Gastroesophageal sphincter (tissue), 4 donors: ENCODE results near the gene CDC5L. TPM values are rescaled to one million over a fixed set of nuclear protein-coding genes. Genes with fewer than 3 reads are reported as not detected.
"Not testable (repeated sequence)": the region's sequence is repeated elsewhere in the genome, so short reads cannot be mapped to it uniquely, and the experiment has no call there.

Source experiments
- ATAC-seq: fragments of 150-250 bp; one replicate; pipeline ENCODE4 v1.9.1; 2016; ENCODE audit warnings: mild to moderate bottlenecking, moderate library complexity
- H3K27ac ChIP-seq, 4 donors: fragments of 200-600 bp; sonication (generic) in 3 of 4; 1 replicate in 3 of 4; 2 replicates in 1 of 4; pipeline ENCODE4 v1.5.1; 2016 to 2019
- H3K27me3 ChIP-seq: fragments of 200-600 bp; sonication (generic); one replicate; pipeline ENCODE4 v1.5.1; 2019
- H3K36me3 ChIP-seq, 2 donors: fragments of 200-600 bp; sonication (generic); one replicate each; pipeline ENCODE4 v1.5.1; 2019; ENCODE audit warnings: control low read depth in 1 of 2
- H3K4me1 ChIP-seq, 3 donors: fragments of 200-600 bp; sonication (generic); 1 replicate in 2 of 3; 2 replicates in 1 of 3; pipeline ENCODE4 v1.5.1; 2016 to 2019; ENCODE audit warnings: control low read depth in 2 of 3
- H3K4me3 ChIP-seq, 2 donors: fragments of 200-600 bp; sonication (generic); one replicate each; pipeline ENCODE4 v1.5.1; 2019; ENCODE audit warnings: mild to moderate bottlenecking in 1 of 2, moderate library complexity in 1 of 2
- H3K9me3 ChIP-seq, 3 donors: fragments of 200-600 bp; sonication (generic); one replicate each; pipeline ENCODE4 v1.5.1; 2017 to 2019; ENCODE audit warnings: control low read depth in 2 of 3
- EP300 ChIP-seq: sonication (generic); formaldehyde crosslinking; IDR thresholded peaks from one replicate; pipeline ENCODE4 v1.6.1; 2017; ENCODE audit warnings: antibody characterized with exemption, mild to moderate bottlenecking
- POLR2A ChIP-seq, 2 donors: fragments of 450-650 bp; IDR thresholded peaks; one replicate each; pipeline ENCODE4 v1.6.1; 2017; ENCODE audit warnings: antibody characterized with exemption in 2 of 2, mild to moderate bottlenecking in 2 of 2, moderate library complexity in 1 of 2
- POLR2AphosphoS5 ChIP-seq: sonication (generic); formaldehyde crosslinking; IDR thresholded peaks from one replicate; pipeline ENCODE4 v1.6.1; 2017; ENCODE audit warnings: antibody characterized with exemption
- WGBS, 2 donors: methylation state at CpG; one replicate each; pipeline ENCODE4 v1.1.5; 2018; ENCODE audit warnings: low coverage in 1 of 2; 5-methylcytosine and 5-hydroxymethylcytosine counted together
- total RNA-seq, 4 donors: library from RNA; depleted of rRNA; stranded (reverse); fragments of >200 nt; gene quantifications; one replicate each; pipeline ENCODE4 v1.1.0, GENCODE V29; 2016
- TF ChIP-seq, protein P1 (sequence below), 4 experiments: fragments of 200-600 bp in 2 of 4; fragments of 450-650 bp in 2 of 4; sonication (generic) in 1 of 4; IDR thresholded peaks; one replicate each; pipeline ENCODE4 v1.5.1; 2017 to 2019; ENCODE audit warnings: antibody characterized with exemption in 4 of 4, mild to moderate bottlenecking in 2 of 4, moderate library complexity in 2 of 4

The CDC5L gene
- total RNA-seq, 4 donors from 2014 or later = 23.3 to 32.1 (median 28.5) TPM

DNA sequence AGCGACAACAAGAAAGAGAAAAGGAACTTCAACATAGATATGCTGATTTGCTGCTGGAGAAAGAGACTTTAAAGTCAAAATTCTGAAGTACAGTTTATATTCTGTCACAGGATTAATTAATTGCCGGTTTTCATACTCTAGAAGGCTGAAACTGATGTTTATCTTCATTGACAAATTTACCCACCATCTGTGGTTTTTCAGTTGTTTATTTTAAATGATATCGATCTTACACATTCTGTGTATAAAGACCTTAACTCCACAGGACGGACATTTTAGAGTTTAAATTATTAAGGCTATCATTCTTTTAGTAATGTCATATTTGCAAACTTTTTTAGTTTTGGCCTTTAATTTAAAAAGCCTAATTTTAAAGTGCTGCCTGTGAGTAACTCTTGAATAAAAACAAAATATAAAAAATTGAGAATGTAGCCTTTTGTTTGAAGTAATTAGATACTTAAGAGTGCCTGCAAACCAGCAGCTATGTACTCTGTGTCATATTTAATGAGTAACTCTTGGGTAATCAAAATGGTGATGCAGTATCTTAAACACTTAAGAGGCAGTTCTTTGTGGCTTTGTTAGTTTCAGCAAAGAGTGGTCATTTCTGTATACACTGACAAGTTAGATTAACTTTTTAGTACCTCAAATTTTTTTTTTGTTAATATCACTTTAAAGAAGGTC, 59.3 kb downstream of the CDC5L start:
- H3K9me3 ChIP-seq = peaks cover 0 to 13% (median 2%) of the 10 kb centered on the region in 3 donors
- ATAC-seq = no peak
- no peaks in the 10 kb centered on the region for H3K27me3 ChIP-seq
- H3K4me3 ChIP-seq = no peak overlapping the region
- H3K4me1 ChIP-seq = peaks cover 0 to under 1% (median 0%) of the 10 kb centered on the region in 3 donors
- WGBS, 2 donors = 56 to 65% methylated on average over 4 of the region's 4 CpGs
- peaks cover 5 to 68% of the 10 kb centered on the region in 2 donors for H3K36me3 ChIP-seq
- TF ChIP-seq, protein P1, sequence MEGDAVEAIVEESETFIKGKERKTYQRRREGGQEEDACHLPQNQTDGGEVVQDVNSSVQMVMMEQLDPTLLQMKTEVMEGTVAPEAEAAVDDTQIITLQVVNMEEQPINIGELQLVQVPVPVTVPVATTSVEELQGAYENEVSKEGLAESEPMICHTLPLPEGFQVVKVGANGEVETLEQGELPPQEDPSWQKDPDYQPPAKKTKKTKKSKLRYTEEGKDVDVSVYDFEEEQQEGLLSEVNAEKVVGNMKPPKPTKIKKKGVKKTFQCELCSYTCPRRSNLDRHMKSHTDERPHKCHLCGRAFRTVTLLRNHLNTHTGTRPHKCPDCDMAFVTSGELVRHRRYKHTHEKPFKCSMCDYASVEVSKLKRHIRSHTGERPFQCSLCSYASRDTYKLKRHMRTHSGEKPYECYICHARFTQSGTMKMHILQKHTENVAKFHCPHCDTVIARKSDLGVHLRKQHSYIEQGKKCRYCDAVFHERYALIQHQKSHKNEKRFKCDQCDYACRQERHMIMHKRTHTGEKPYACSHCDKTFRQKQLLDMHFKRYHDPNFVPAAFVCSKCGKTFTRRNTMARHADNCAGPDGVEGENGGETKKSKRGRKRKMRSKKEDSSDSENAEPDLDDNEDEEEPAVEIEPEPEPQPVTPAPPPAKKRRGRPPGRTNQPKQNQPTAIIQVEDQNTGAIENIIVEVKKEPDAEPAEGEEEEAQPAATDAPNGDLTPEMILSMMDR (IDR thresholded peaks at IDR 0.05) = no peak
- TF ChIP-seq POLR2AphosphoS5 (no peak), POLR2A (IDR thresholded peaks at IDR 0.05) (no peak), EP300 (no peak)
- no peak overlapping the region for H3K27ac ChIP-seq

DNA sequence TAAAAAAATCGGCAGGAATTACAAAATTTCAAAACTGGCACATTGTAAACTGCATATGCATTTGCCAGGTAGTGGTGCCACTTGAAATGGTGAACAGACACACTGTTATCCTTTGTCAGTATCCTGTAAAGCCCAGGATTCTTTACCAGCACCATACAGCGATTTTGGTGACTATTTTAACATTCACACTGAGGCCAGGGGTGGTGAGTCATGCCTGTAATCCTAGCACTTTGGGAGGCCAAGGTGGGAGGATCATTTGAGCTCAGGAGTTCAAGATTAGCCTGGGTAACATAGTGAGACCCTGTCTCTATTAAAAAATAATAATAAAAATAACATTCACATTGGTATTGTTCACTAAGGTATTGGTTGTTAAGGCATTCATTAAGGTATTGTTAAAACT, 61.7 kb downstream of the CDC5L start:
- not testable (repeated sequence) for H3K9me3 ChIP-seq, H3K4me3 ChIP-seq, ATAC-seq, H3K27me3 ChIP-seq, H3K27ac ChIP-seq
- 73 to 85% methylated on average over 2 of the region's 2 CpGs for WGBS, 2 donors
- H3K4me1 ChIP-seq = peaks cover 0 to 11% (median 3%) of the 10 kb centered on the region in 3 donors
- peaks cover 5 to 46% of the 10 kb centered on the region in 2 donors for H3K36me3 ChIP-seq

DNA sequence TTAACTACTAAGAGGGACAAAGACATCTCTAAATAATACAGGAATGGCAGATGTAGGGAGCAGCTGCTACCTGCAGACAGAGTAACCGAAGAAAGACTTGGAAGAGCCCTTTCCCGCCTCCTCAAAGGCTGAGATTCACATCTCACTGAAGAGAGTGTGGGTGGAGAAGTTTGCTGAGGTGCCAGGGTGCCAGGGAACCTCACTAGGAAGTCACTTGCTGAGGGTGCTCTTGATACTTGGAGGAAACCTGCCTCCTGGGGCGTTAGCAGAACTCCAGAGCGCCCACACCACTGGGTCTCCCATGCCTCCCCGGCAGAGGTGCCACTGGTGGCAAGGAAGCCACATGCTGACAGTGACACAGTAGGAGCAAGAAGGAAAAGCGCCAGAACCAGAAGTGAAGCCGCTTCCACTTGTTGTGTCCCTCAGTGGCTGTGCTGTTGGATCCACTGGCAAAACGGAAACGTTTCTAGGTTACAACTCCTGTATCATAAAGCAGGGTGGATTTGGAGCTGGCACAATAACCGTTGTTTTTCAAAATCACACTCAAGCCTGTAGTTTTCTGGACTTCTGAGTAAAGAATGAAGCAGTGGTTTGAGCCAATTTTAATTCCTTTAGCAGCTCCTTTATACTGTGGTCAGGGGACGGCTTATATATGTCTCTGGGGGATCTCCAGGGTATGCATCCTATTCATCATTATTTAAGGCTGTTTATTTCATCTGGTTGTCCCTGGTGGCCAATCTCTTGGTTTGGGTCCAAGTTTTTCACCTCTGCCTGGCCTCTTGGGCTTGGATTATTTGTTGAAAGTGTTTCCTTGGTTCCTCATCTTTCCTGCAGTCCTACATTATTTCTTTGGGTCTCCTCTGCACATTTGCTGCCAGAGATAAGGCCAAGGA, 64.5 kb downstream of the CDC5L start:
- H3K27me3 ChIP-seq = no peaks in the 10 kb centered on the region
- H3K4me3 ChIP-seq = no peak overlapping the region
- no peaks in the 10 kb centered on the region for H3K9me3 ChIP-seq
- 52 to 61% methylated on average over 9 of the region's 11 CpGs for WGBS, 2 donors
- peak overlapping the region in 1 of 4 donors; percentile 21 for H3K27ac ChIP-seq
- ATAC-seq = peak; percentile 19
- TF ChIP-seq, protein P1 (IDR thresholded peaks at IDR 0.05) = no peak
- TF ChIP-seq POLR2AphosphoS5 (no peak), POLR2A (IDR thresholded peaks at IDR 0.05) (no peak), EP300 (no peak)
- peaks cover 2 to 21% of the 10 kb centered on the region in 2 donors for H3K36me3 ChIP-seq
- H3K4me1 ChIP-seq = peaks cover 0 to 20% (median 3%) of the 10 kb centered on the region in 3 donors

DNA sequence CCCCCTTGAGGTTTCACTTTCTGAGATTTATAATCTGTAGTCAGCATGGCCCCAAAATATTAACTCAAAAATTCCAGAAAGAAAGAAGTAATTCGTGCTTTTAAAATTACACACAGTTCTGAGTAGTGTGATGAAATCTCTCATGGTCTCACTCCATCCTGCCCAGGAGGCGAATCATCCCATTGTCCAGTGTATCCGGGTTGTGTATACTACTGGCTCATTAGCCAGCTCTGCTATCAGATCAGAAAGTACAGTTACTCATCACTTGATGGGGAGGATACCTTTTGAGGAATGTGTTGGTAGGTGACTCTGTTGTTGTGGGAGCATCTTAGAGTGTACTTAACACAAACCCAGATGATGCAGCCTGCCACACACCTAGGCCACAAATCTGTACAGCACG, 65.2 kb downstream of the CDC5L start:
- 50 to 100% methylated on average over 1 to 4 of the region's 4 CpGs for WGBS, 2 donors

DNA sequence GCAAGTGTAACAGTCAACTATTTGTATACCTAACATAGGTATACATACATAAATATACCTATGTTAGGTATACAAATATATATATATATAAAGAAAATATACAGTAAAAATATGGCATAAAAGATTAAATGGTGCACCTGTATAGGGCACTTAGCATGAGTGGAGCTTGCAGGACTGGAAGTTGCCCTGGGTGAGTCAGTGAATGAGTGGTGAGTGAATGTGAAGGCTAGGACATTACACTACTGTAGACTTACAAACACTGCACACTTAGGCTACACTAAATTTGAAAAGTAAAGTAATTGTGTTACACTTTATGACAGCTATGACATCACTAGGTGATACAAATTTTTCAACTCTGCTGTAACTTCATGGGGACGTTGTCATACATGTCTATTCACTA, 65.6 kb downstream of the CDC5L start:
- TF ChIP-seq, protein P1 (IDR thresholded peaks at IDR 0.05) = no peak

More for the DNA sequence above, 65.2 kb downstream of the CDC5L start:
- H3K27me3 ChIP-seq = no peaks in the 10 kb centered on the region
- peaks cover 0 to 20% (median 3%) of the 10 kb centered on the region in 3 donors for H3K4me1 ChIP-seq
- no peak for ATAC-seq
- H3K36me3 ChIP-seq = peaks cover 0 to 14% of the 10 kb centered on the region in 2 donors
- no peak for TF ChIP-seq EP300
- TF ChIP-seq POLR2AphosphoS5 = no peak
- no peak for TF ChIP-seq POLR2A (IDR thresholded peaks at IDR 0.05)
- TF ChIP-seq, protein P1 (IDR thresholded peaks at IDR 0.05) = no peak
- no peak overlapping the region for H3K4me3 ChIP-seq
- H3K9me3 ChIP-seq = no peaks in the 10 kb centered on the region
- H3K27ac ChIP-seq = no peak overlapping the region

More for the DNA sequence above, 65.6 kb downstream of the CDC5L start:
- peaks cover 0 to 20% (median 3%) of the 10 kb centered on the region in 3 donors for H3K4me1 ChIP-seq
- no peaks in the 10 kb centered on the region for H3K27me3 ChIP-seq
- no peak for ATAC-seq
- H3K27ac ChIP-seq = no peak overlapping the region
- H3K9me3 ChIP-seq = no peaks in the 10 kb centered on the region
- peaks cover 0 to 10% of the 10 kb centered on the region in 2 donors for H3K36me3 ChIP-seq
- no peak overlapping the region for H3K4me3 ChIP-seq
- 100% methylated on average over 1 of the region's 1 CpG for WGBS, 2 donors
